Measurements from ENCODE around the gene ETV6.

Gene ETV6

GRCh38 chr12:11716794-11717518 is 67.5 kb downstream of the ETV6 start:
- no peak for TF ChIP-seq POLR2AphosphoS5 (IDR thresholded peaks at IDR 0.05; ENCODE audit: low read depth, low read length)
- TF ChIP-seq REST (IDR thresholded peaks at IDR 0.05; ENCODE audit: insufficient read depth in 1 of 2, low read depth in 2 of 2, low read length in 2 of 2), result no peak
- no peak for TF ChIP-seq TAF1 (IDR thresholded peaks at IDR 0.05; ENCODE audit: borderline replicate concordance, insufficient read depth, low read length)
- no peak for TF ChIP-seq SIN3A (IDR thresholded peaks at IDR 0.05; ENCODE audit: borderline replicate concordance, insufficient read depth, low read length)
- TF ChIP-seq FOXP2 (optimal IDR thresholded peaks at IDR 0.05; ENCODE audit: borderline replicate concordance, extremely low read depth, extremely low read length, insufficient read depth), result no peak

- TF ChIP-seq TAF1 (IDR thresholded peaks at IDR 0.05; ENCODE audit: borderline replicate concordance, insufficient read depth, low read length) (no peak), POLR2AphosphoS5 (IDR thresholded peaks at IDR 0.05; ENCODE audit: low read depth, low read length) (no peak), FOXP2 (optimal IDR thresholded peaks at IDR 0.05; ENCODE audit: borderline replicate concordance, extremely low read depth, extremely low read length, insufficient read depth) (no peak), REST (IDR thresholded peaks at IDR 0.05; ENCODE audit: insufficient read depth in 1 of 2, low read depth in 2 of 2, low read length in 2 of 2) (no peak), SIN3A (IDR thresholded peaks at IDR 0.05; ENCODE audit: borderline replicate concordance, insufficient read depth, low read length) (no peak)
These were observed 68.1 kb downstream of the ETV6 start for GRCh38 chr12:11717519-11717961.

GRCh38 chr12:11718105-11718504 is 68.6 kb downstream of the ETV6 start:
- TF ChIP-seq FOXP2 (optimal IDR thresholded peaks at IDR 0.05; ENCODE audit: borderline replicate concordance, extremely low read depth, extremely low read length, insufficient read depth) (no peak), SIN3A (IDR thresholded peaks at IDR 0.05; ENCODE audit: borderline replicate concordance, insufficient read depth, low read length) (no peak), REST (IDR thresholded peaks at IDR 0.05; ENCODE audit: insufficient read depth in 1 of 2, low read depth in 2 of 2, low read length in 2 of 2) (no peak), POLR2AphosphoS5 (IDR thresholded peaks at IDR 0.05; ENCODE audit: low read depth, low read length) (no peak), TAF1 (IDR thresholded peaks at IDR 0.05; ENCODE audit: borderline replicate concordance, insufficient read depth, low read length) (no peak)

GRCh38 chr12:11718768-11719253 is 69.3 kb downstream of the ETV6 start:
- TF ChIP-seq SIN3A (IDR thresholded peaks at IDR 0.05; ENCODE audit: borderline replicate concordance, insufficient read depth, low read length), result no peak
- no peak for TF ChIP-seq FOXP2 (optimal IDR thresholded peaks at IDR 0.05; ENCODE audit: borderline replicate concordance, extremely low read depth, extremely low read length, insufficient read depth)
- TF ChIP-seq TAF1 (IDR thresholded peaks at IDR 0.05; ENCODE audit: borderline replicate concordance, insufficient read depth, low read length), result no peak
- TF ChIP-seq REST (IDR thresholded peaks at IDR 0.05; ENCODE audit: insufficient read depth in 1 of 2, low read depth in 2 of 2, low read length in 2 of 2), result no peak
- no peak for TF ChIP-seq POLR2AphosphoS5 (IDR thresholded peaks at IDR 0.05; ENCODE audit: low read depth, low read length)
